ENCODE results near the gene HIF3A.

GRCh38 chr19:46340051-46340659, 43.3 kb downstream of the HIF3A start:
- no peak for TF ChIP-seq CTCF (IDR thresholded peaks at IDR 0.05)
- TF ChIP-seq ZFX (IDR thresholded peaks at IDR 0.05; ENCODE audit: borderline replicate concordance): no peak
